HCT116 (cell line): ENCODE measurements around the gene CHST1.

ENCODE experiments used
- CTCF ChIP-seq, 3 experiments: fragments of 200-600 bp in 1 of 3; sonication (generic) in 1 of 3; IDR thresholded peaks in 2 of 3; conservative IDR thresholded peaks in 1 of 3; 2 replicates each; pipeline ENCODE4 v1.5.1; 2012 to 2017; ENCODE audit warnings: low read depth in 2 of 3, low read length in 2 of 3, antibody characterized with exemption in 1 of 3, borderline replicate concordance in 1 of 3, control low read depth in 1 of 3, mild to moderate bottlenecking in 1 of 3, mixed read lengths in 1 of 3, mixed run types in 1 of 3, moderate library complexity in 1 of 3; ENCODE audit not compliant: insufficient read depth in 1 of 3
- POLR2AphosphoS5 ChIP-seq: IDR thresholded peaks from 2 replicates; pipeline ENCODE4 v1.6.1; 2011; ENCODE audit warnings: mild to moderate bottlenecking, low read depth, low read length, moderate library complexity

- TF ChIP-seq POLR2AphosphoS5 (no peak), CTCF (IDR thresholded peaks at IDR 0.05 in 2 of 3, conservative IDR thresholded peaks at IDR 0.05 in 1 of 3; ENCODE audit: borderline replicate concordance in 1 of 3, insufficient read depth in 1 of 3, low read depth in 2 of 3, low read length in 2 of 3) (no peak)
These were observed 48.4 kb downstream of the CHST1 start for GRCh38 chr11:45616802-45617549.
